ENCODE results near the gene POLRMT. TPM values are rescaled to one million over a fixed set of nuclear protein-coding genes. Genes with fewer than 3 reads are reported as not detected.
"Not testable (repeated sequence)": the region's sequence is repeated elsewhere in the genome, so short reads cannot be mapped to it uniquely, and the experiment has no call there.

Gene POLRMT
- total RNA-seq, 1 donor from 2014 or later: 15.6 TPM

- no peak for DNase-seq
Observed at GRCh38 chr19:647566-648284, 14.4 kb upstream of the POLRMT start.

DNA sequence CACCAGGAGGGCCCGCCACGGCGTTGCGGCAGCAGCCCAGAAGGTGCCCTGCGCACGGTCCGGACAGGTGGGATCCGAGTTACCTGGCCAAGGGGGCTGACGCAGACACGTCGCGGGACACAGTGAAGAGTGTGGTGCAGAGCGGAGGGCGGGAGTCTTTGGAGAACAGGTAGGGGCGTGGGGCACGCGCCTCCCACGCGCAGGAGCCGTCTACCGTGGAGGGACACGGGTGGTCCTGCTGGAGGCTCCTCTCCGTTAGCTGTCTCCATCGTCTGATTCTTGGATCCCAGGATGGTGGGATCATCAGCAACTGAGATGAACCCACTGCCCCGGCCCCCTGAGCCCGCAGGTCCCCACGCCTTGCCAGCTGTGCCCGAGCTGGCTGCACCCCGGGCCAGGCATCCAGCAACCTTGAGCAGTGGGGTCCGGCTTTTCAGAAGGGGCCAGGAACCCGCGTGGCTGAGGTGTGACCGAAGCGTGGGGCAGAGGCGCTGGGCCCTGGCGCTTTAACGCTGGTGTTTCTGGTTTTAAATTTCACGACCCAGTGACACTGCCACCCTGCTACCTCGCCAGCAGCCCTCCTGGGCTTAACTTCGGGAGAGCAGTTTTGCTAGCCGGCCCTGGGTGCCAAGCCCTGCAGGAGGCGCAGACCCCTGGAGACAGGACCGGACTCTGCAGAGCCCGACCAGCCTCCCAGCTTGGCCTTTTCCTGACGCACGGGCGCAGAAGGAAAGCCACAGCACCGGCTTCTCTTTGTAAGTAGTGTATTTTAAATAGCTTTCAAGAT lies 13.6 kb upstream of the POLRMT start:
- no peak for DNase-seq

- DNase-seq: no peak
Observed at GRCh38 chr19:645912-646778, 12.8 kb upstream of the POLRMT start.

DNA sequence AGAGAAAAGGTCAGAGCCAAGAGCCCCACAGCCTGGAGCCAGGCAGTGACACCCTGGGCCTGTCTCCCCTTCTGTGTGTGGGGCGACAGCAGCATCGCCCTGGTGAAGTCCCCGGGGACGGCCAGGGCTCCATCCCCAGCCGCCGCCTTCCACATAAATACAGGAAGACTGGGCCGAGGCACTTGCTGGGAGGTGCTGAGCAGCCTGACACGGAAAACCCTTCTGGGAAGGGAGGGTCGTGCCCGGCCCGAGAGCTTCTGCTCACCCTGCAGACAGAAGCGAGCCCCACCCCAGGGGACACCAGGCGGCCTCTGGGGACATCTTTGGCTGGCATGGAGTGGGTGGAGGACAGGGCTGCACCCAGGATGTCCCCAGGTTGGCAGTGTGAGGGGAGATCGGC lies 11.5 kb upstream of the POLRMT start:
- DNase-seq: no peak

DNA sequence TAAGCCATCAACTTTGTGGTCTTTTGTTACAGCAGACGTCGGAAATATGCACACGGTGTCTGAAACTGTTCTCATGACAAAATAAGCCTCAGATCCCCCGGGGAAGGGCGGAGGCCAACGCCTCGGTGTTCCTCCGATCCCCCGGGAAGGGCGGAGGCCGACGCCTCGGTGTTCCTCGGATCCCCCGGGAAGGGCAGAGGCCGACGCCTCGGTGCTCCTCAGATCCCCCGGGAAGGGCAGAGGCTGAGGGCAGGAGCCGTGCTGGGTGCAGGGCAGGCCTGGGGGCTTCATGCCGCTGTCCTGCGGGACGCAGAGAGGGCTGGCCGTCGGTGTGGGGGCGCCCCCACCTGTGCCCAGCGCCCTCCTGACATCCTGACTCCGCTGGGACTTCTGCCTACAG lies 11.0 kb upstream of the POLRMT start:
- DNase-seq: no peak

- no peak for DNase-seq
Observed at GRCh38 chr19:643736-644135, 10.4 kb upstream of the POLRMT start.

- DNase-seq: no peak
Observed at GRCh38 chr19:642767-643727, 9.7 kb upstream of the POLRMT start.

GRCh38 chr19:641702-642101 lies 8.4 kb upstream of the POLRMT start:
- DNase-seq: no peak

DNA sequence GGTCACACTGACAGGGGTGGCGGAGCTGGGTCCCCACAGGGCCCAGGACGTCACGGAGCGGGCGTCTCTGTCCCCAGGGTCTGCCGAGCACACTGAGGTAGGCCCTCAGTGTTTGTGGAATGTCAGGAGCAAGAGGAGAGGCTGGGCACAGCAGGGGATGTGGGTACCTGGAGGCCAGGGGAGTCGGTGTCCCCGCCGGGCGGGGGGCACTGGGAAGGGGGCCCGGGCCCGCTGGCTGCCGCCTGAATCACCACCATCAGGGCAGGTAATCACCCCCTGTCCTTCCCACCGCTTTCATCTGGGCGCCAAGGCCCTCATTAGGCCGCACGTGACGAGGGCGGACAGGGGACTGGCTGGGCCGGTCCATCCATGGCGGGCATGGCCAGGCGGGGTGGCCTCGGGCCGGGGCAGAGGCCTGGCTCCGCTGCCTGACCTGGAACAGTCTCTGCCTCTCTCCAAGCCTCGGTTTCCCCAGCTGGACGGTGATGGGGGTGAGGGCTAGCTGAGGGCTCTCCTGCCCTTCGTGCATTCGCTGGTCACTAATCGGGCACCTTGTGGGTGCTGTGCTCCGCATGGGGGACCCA lies 7.4 kb upstream of the POLRMT start:
- no peak for DNase-seq

- DNase-seq: no peak
Observed at GRCh38 chr19:640161-640558, 6.8 kb upstream of the POLRMT start.

- DNase-seq: peak; percentile 37
Observed at GRCh38 chr19:639253-640160, 6.2 kb upstream of the POLRMT start, which contains the start of gene FGF22. Gene FGF22, plus strand, starts transcription at chr19:639879. Its CDS starts 47 bp downstream, at chr19:639926.

DNA sequence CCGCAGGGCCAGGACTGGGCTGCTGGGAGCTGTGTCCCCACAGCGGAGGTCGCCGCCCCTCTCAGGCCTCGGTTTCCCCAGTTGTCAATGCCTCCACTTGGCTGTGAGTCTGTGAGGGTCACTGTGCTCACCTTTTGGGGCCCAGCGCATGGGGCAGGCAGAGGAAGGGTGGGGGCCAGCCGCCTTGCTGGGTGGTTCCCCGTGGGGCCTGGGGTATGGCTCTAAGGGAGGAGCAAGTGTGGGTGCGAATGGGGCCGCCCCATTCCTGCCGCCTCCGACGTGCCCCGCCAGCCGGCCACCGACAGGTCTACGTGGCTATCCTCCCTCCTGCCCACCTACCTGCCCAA lies 5.5 kb upstream of the POLRMT start:
- no peak for DNase-seq

GRCh38 chr19:634975-635652 lies 1.8 kb upstream of the POLRMT start:
- no peak for DNase-seq

GRCh38 chr19:633786-634639 lies 676 bp upstream of the POLRMT start:
- no peak for DNase-seq

GRCh38 chr19:632579-633067 lies 714 bp downstream of the POLRMT start:
- DNase-seq: no peak

GRCh38 chr19:629961-630714 lies 3.2 kb downstream of the POLRMT start:
- no peak for DNase-seq

DNA sequence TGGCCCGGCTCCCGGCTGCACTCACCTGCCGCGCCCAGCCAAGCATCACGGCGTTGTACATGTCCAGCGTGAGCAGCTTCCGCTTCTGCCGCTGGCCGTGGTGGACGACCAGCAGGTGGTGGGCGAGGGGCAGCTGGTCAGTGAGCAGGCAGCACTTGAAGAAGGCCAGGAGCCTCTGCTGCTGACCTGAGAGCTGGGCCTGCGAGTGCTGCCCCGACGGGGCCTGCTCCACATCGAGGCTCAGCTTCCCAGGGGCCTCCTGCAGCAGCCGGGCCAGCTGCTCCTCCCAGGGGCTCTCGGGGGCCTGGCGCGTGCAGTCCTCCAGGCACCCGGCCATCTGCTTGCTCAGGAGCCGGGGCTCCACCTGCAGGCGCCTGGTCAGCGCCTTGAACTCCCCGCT lies 3.8 kb downstream of the POLRMT start:
- DNase-seq: not testable (repeated sequence)

DNA sequence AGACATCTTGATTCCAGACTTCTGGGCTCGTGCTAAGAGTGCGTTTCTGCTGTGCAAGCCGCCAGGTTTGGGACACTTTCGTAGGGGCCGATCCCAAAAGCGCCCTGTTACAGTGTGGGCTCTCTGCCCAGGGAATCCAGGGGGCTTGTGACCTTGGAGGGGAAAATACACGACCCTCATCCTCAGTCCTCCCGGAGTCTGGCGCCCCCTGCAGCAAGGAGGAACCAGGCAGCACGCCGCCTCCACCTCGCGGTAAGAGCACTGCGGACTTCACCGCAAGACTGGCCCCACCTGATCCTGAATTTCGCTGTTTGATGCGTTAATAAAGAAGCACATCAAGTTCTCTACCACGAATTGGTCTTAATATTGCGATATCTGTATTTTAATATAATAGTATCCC lies 5.2 kb downstream of the POLRMT start:
- DNase-seq: no peak

Data from skin of body (tissue), 2 donors.